ENCODE data around the gene PELI1.
A peak's percentile ranks its signal among the peaks of the same experiment; 100 is the strongest.

The PELI1 gene

GRCh38 chr2:64144057-64145013 is at the start of gene PELI1:
Gene PELI1 (minus strand): TSS chr2:64144420. CDS start chr2:64108310, 36,110 bp downstream.
- DNase-seq (ENCODE audit: low read depth): peak; percentile 96

DNA sequence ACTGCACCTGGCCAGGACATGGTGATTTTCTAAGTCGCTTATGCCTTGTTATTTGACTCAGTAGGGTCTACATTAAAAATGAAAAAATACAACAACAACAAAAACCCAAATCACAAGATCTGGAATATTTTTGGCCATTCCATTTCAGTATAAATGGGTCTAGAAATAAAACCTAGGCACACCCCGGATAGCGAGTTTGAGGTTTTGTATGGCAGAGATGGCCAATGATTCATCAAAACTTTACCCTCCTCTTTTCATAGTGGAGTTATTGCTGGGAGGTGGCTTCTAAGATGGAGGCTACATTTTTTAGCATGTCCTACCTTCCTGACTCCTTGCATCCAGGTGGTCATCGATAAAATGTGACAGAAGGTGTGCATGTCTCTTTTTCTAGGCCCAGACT is 49.3 kb upstream of the PELI1 start:
- DNase-seq (ENCODE audit: low read depth): no peak

DNA sequence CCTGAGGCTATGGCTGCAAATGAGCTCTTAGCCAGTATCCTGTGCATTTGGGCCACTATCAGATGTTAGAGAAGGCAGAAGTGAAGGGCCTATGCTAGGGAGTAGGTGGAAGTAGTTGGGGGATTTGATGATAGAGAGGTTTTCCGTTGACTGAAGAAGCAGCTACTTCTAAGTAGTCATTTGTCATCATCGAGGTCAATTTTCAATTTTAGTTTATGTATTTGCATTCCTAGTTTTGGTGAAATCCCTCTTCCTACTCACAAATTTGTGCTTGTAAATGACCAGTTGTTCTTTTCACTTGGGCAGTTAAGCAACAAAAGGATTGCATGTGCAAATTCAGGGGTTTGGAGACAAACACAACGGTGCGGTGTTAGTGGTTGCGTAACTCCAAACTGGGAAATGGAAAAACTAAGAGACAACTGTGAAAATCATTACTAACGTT is 48.5 kb upstream of the PELI1 start:
- DNase-seq (ENCODE audit: low read depth): no peak

GRCh38 chr2:64192125-64192479 is 47.9 kb upstream of the PELI1 start:
- no peak for DNase-seq (ENCODE audit: low read depth)

DNA sequence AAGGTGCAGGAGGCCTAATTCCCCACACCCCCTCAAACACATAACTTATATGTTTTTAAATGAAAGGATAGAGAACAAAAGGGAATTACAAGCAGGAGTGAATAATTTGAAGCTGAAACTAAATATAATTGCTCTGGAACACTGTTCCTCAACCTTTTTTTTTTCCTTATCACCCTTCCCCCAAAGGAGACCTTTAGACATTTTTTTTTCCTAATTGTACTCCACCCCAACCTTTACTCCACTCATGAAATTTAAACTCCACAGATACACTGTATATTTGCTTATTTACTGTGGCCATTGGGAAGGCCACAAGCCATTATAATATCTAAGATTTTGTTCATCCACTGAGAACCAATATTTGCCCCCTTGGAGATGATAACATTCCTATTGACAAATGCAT is 45.4 kb upstream of the PELI1 start:
- no peak for DNase-seq (ENCODE audit: low read depth)

DNA sequence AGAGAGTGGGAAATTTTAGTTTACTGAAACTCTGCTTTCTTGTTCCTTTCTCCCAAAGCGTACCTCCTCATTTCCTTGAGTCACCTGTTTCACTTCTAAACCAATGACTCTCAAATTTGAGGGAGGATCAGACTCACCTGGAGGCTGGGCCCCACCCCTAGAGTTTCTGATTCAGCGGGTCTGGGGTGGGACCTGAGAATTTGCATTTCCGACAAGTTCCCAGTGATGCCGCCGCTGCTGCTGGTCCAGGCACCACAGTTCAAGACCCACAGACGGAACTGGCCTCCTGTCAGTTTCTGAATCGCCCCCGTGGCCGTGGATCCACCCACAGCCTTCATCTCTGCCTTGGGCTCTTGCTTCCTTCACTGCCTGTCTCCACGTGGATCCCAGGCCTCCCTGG is 44.9 kb upstream of the PELI1 start:
- DNase-seq (ENCODE audit: low read depth): no peak

GRCh38 chr2:64186699-64187605 is 42.7 kb upstream of the PELI1 start:
- no peak for DNase-seq (ENCODE audit: low read depth)

GRCh38 chr2:64179582-64180321 is 35.5 kb upstream of the PELI1 start:
- DNase-seq (ENCODE audit: low read depth): no peak

GRCh38 chr2:64177315-64177714 is 33.1 kb upstream of the PELI1 start:
- peak; percentile 48 for DNase-seq (ENCODE audit: low read depth)

DNA sequence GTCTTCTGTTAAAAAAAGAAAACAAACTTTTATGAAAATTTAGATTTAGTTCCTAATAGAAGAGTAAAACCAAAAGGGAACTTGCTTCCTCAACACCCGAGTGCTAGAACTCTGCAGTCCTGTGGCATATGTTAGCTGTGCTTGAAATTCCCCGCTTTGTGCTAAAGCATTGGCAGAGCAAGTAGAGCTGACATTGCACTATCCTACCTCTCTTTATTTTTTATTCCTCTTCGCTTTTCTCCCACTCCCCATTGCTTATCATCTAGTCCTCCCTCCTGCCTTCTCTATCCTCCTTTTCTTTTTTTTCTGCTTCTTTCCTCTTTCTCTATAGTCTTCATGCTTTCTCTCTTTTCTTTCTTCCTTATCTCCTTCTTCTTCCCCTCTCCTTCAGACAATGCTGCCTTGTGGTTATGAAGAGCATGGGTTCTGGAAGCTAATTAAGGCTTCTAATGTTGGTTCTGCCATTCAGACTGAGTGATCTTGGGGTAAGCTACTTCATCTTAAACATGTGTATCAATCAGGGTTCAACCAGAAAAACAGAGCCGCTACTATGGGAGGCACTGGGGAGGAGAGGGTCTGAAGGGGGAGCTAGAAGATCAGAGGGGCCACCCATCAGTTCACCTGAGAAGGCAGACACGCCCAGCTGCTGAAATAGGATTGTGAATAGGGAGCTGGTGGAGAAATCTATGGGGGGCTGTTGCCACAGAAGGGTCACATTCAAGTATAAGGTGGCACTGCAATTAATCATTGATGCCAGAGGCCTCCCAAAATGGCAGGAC is 31.4 kb upstream of the PELI1 start:
- no peak for DNase-seq (ENCODE audit: low read depth)

- no peak for DNase-seq (ENCODE audit: low read depth)
These were observed 29.2 kb upstream of the PELI1 start for GRCh38 chr2:64173156-64174135.

DNA sequence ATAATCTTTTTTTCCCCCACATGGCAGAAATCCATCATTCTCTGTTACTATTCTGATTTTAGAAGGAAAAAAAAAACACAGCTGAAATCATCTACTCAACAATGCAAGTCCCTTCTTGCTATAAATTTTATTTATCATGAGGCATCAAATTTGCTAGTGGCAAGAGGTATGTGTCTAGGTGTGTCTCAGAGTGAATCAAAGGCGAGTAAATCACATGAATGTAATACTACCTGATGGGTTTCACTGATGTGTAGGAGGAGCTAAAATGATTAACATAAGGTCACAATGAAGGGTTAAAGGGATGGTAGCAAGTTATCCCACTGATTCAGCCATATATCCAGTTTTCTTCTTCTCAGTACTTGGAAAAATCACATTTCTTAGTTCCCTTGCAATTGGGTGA is 24.5 kb upstream of the PELI1 start:
- no peak for DNase-seq (ENCODE audit: low read depth)

GRCh38 chr2:64168201-64168600 is 24.0 kb upstream of the PELI1 start:
- DNase-seq (ENCODE audit: low read depth): no peak

GRCh38 chr2:64166637-64167420 is 22.6 kb upstream of the PELI1 start:
- no peak for DNase-seq (ENCODE audit: low read depth)

DNA sequence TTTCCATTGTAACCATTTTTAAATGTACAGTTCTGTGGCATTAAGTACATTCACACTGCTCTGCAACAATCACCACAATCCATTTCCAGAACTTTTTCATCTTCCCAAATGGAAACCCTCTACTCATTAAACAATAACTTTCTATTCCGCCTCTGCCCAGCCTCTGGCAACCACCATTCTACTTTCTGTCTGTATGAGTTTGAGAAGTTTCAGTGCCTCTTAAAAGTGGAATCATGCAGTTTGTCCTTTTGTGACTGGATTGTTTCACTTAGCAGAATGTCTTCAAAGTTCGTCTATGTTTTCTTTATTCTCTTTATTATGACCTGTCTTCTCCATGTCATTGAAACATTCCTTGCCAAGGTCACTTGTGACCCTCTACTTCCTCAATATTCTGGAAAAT is 22.0 kb upstream of the PELI1 start:
- DNase-seq (ENCODE audit: low read depth): no peak

DNA sequence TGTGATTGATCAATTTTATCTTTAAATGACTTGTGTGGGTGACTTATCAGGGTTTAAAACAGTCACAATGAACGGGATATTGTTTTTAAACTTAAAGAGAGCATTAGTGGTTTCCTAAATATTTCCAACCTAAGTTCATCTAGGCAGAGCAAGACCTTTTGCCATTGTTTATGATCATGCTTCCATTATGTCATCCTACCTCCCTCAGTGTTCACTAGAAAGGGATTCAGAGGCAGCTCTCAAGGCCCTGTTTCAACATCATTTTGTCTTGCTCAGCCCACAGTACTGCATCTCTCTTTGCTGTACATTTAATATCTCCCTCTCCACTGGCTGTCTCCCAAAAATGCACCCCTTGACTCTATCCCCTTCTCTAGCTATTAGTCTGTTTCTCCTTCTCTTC is 21.5 kb upstream of the PELI1 start:
- DNase-seq (ENCODE audit: low read depth): no peak

GRCh38 chr2:64164629-64165028 is 20.4 kb upstream of the PELI1 start:
- no peak for DNase-seq (ENCODE audit: low read depth)

- DNase-seq (ENCODE audit: low read depth): no peak
These were observed 18.3 kb upstream of the PELI1 start for GRCh38 chr2:64162516-64162915.

DNA sequence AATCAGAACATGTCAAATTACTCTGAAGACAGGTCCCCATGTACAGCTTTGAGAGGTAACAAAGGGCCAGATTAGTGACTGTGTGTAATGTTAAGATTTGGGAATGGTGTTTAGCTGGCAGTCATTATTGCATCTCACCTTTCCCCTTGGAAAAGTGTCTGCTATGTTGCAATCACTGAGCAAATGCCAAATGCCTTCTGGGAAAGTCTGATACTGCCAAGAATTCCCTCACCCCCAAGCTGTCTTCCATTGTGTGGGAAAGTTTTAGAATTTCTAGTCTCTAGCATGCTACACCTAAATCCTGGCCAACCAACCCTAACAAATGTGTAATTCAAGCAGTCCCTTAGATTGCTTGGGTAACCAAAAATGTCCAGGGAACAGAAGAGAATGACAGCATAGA is 13.6 kb upstream of the PELI1 start:
- DNase-seq (ENCODE audit: low read depth): no peak
